SK-N-SH (cell line): Measurements from ENCODE around the gene CLEC11A. TPM values are rescaled to one million over a fixed set of nuclear protein-coding genes. Genes with fewer than 3 reads are reported as not detected.
A peak's percentile ranks its signal among the peaks of the same experiment; 100 is the strongest.

Experiments
- CTCF ChIA-PET: fragments of 300-600, 350-600 bp; formaldehyde crosslinking; extraction: SDS; loops from one replicate; lab custom pipeline; 2021; lab: Yijun Ruan, JAX
- POLR2A ChIA-PET: fragments of 350-600 bp; sonication (Branson Sonifier 250); formaldehyde crosslinking; extraction: SDS; loops from one replicate; lab custom pipeline; 2020; ENCODE audit warnings: antibody characterized with exemption, inconsistent platforms; lab: Yijun Ruan, JAX
- DNase-seq: peaks from one replicate; pipeline ENCODE4 v3.0.0; 2012
- H2AFZ ChIP-seq: fragments of 200-600 bp; sonication (generic); 2 replicates; pipeline ENCODE4 v1.8.1; 2016; ENCODE audit warnings: antibody characterized with exemption, mild to moderate bottlenecking, low read depth
- H3F3A ChIP-seq: fragments of 200-600 bp; sonication (generic); replicated peaks from 2 replicates; pipeline ENCODE3; 2016; ENCODE audit warnings: antibody characterized with exemption, mild to moderate bottlenecking; ENCODE audit not compliant: insufficient read depth
- H3K27ac ChIP-seq, 2 experiments: fragments of 200-500 bp in 1 of 2; fragments of 200-600 bp in 1 of 2; sonication (Bioruptor generic) in 1 of 2; sonication (generic), shearing (Covaris generic) in 1 of 2; 2 replicates each; pipeline versions ENCODE4 v1.5.1 to v1.6.1; 2014 to 2016; ENCODE audit warnings: low read depth in 2 of 2, inconsistent platforms in 1 of 2, low read length in 1 of 2, mild to moderate bottlenecking in 1 of 2, mixed read lengths in 1 of 2
- H3K27me3 ChIP-seq: fragments of 200-600 bp; sonication (generic), shearing (Covaris generic); 2 replicates; pipeline ENCODE4 v1.6.1; 2016; ENCODE audit warnings: mixed run types; ENCODE audit not compliant: insufficient read depth
- H3K36me3 ChIP-seq, 2 experiments: fragments of 200-500 bp in 1 of 2; fragments of 200-600 bp in 1 of 2; sonication (Bioruptor generic) in 1 of 2; sonication (generic) in 1 of 2; replicated peaks in 1 of 2; 2 replicates each; pipeline versions ENCODE3 to v1.5.1; 2014 to 2016; ENCODE audit warnings: low read length in 1 of 2, mild to moderate bottlenecking in 1 of 2; ENCODE audit not compliant: insufficient read depth in 2 of 2, control insufficient read depth in 1 of 2
- H3K4me1 ChIP-seq, 2 experiments: fragments of 200-500 bp in 1 of 2; fragments of 200-600 bp in 1 of 2; sonication (Bioruptor generic) in 1 of 2; sonication (generic), shearing (Covaris generic) in 1 of 2; 2 replicates each; pipeline versions ENCODE4 v1.5.1 to v1.6.1; 2014 to 2016; ENCODE audit warnings: low read depth in 1 of 2, low read length in 1 of 2, mixed run types in 1 of 2; ENCODE audit not compliant: insufficient read depth in 2 of 2, control insufficient read depth in 1 of 2
- H3K4me2 ChIP-seq: fragments of 200-600 bp; sonication (generic), shearing (Covaris generic); 2 replicates; pipeline ENCODE4 v1.6.1; 2017; ENCODE audit warnings: mixed run types
- H3K4me3 ChIP-seq, 2 experiments: fragments of 200-500 bp in 1 of 2; fragments of 200-600 bp in 1 of 2; sonication (Bioruptor generic) in 1 of 2; sonication (generic), shearing (Covaris generic) in 1 of 2; 2 replicates each; pipeline versions ENCODE4 v1.5.1 to v1.8.1; 2014 to 2016; ENCODE audit warnings: low read depth in 2 of 2, inconsistent platforms in 1 of 2, low read length in 1 of 2, mild to moderate bottlenecking in 1 of 2, mixed read lengths in 1 of 2, moderate library complexity in 1 of 2
- H3K79me2 ChIP-seq: fragments of 200-600 bp; sonication (generic); 2 replicates; pipeline ENCODE4 v1.8.1; 2017; ENCODE audit warnings: mild to moderate bottlenecking; ENCODE audit not compliant: insufficient read depth
- H3K9ac ChIP-seq: fragments of 200-600 bp; sonication (generic); 2 replicates; pipeline ENCODE4 v1.6.1; 2017; ENCODE audit warnings: mixed run types
- H3K9me2 ChIP-seq: fragments of 200-600 bp; sonication (generic); 2 replicates; pipeline ENCODE4 v1.6.1; 2017; ENCODE audit warnings: mixed run types
- H3K9me3 ChIP-seq: fragments of 200-600 bp; sonication (generic); 2 replicates; pipeline ENCODE4 v1.6.1; 2017; ENCODE audit warnings: mixed run types, mild to moderate bottlenecking, moderate library complexity
- H4K20me1 ChIP-seq: fragments of 200-600 bp; sonication (generic); 2 replicates; pipeline ENCODE4 v1.6.1; 2017; ENCODE audit warnings: mild to moderate bottlenecking, mixed run types; ENCODE audit not compliant: insufficient read depth
- ELF1 ChIP-seq: IDR thresholded peaks from 2 replicates; pipeline ENCODE4 v1.4.0; 2012
- EZH2phosphoT487 ChIP-seq: fragments of 200-600 bp; sonication (generic); IDR thresholded peaks from 2 replicates; pipeline ENCODE4 v1.6.1; 2017; ENCODE audit warnings: low read depth, mixed run types, mild to moderate bottlenecking, antibody characterized with exemption, moderate library complexity, borderline replicate concordance
- FOXM1 ChIP-seq: IDR thresholded peaks from 2 replicates; pipeline ENCODE4 v1.4.0; 2012; ENCODE audit warnings: low read depth, mild to moderate bottlenecking
- GATA2 ChIP-seq: sonication (generic); formaldehyde crosslinking; IDR thresholded peaks from 2 replicates; pipeline ENCODE4 v1.5.0; 2020; ENCODE audit warnings: mild to moderate bottlenecking, missing genetic modification reagents
- IRF3 ChIP-seq: fragments of 150-350 bp; IDR thresholded peaks from 2 replicates; pipeline ENCODE4 v1.6.1; 2016; ENCODE audit warnings: mild to moderate bottlenecking, low read depth, low read length
- JUND ChIP-seq: IDR thresholded peaks from 2 replicates; pipeline ENCODE4 v1.4.0; 2012
- MAX ChIP-seq: IDR thresholded peaks from 2 replicates; pipeline ENCODE4 v1.4.0; 2012; ENCODE audit warnings: low read depth
- MEF2A ChIP-seq: IDR thresholded peaks from 2 replicates; pipeline ENCODE4 v1.4.0; 2012; ENCODE audit warnings: low read depth, borderline replicate concordance
- MXI1 ChIP-seq: IDR thresholded peaks from 2 replicates; pipeline ENCODE4 v1.6.1; 2012; ENCODE audit warnings: mild to moderate bottlenecking, low read depth, low read length, improper control_type of control experiment
- NFIC ChIP-seq: IDR thresholded peaks from 2 replicates; pipeline ENCODE4 v1.4.0; 2012; ENCODE audit warnings: borderline replicate concordance
- PBX3 ChIP-seq: IDR thresholded peaks from 2 replicates; pipeline ENCODE4; 2012
- POLR2AphosphoS5 ChIP-seq: IDR thresholded peaks from 2 replicates; pipeline ENCODE4 v1.6.1; 2012; ENCODE audit warnings: low read depth, low read length
- RCOR1 ChIP-seq: fragments of 150-350 bp; IDR thresholded peaks from 2 replicates; pipeline ENCODE4 v1.6.1; 2017; ENCODE audit warnings: antibody characterized with exemption, low read length
- SIN3A ChIP-seq: IDR thresholded peaks from 2 replicates; pipeline ENCODE4 v1.6.1; 2012; ENCODE audit warnings: low read depth, mild to moderate bottlenecking, low read length, moderate library complexity, borderline replicate concordance
- SMC3 ChIP-seq: IDR thresholded peaks from 2 replicates; pipeline ENCODE4 v1.6.1; 2012; ENCODE audit warnings: low read depth, low read length, improper control_type of control experiment
- TAF1 ChIP-seq: IDR thresholded peaks from 2 replicates; pipeline ENCODE4 v1.6.1; 2012; ENCODE audit warnings: low read depth, mild to moderate bottlenecking, low read length, moderate library complexity, borderline replicate concordance
- TCF12 ChIP-seq: IDR thresholded peaks from 2 replicates; pipeline ENCODE4 v1.4.0; 2012
- USF2 ChIP-seq: fragments of 150-350 bp; IDR thresholded peaks from 2 replicates; pipeline ENCODE4 v1.6.1; 2017; ENCODE audit warnings: antibody characterized with exemption, low read length, low read depth, borderline replicate concordance
- ZBTB33 ChIP-seq: IDR thresholded peaks from 2 replicates; pipeline ENCODE4 v1.4.0; 2012; ENCODE audit warnings: low read depth, borderline replicate concordance
- WGBS: methylation state at CpG from one replicate; pipeline ENCODE4 v1.1.6; 2017; ENCODE audit warnings: low lambda C conversion rate; 5-methylcytosine and 5-hydroxymethylcytosine counted together
- polyA plus RNA-seq, 3 experiments: library from polyadenylated mRNA; depleted of rRNA; stranded (reverse); fragments of >200 nt; gene quantifications; 2 replicates each; pipeline ENCODE4 v1.2.3, GENCODE V29; 2012

CLEC11A gene
- polyA plus RNA-seq, 1 of the 3 experiments (the other 2 are of a cell fraction): 4.4 TPM

GRCh38 chr19:50718255-50719118 is 4.7 kb upstream of the CLEC11A start:
- Histone ChIP-seq H3K27ac (no peak overlapping the region), H3K9me3 (no peaks in the 10 kb centered on the region), H3K4me3 (peak overlapping the region; percentile 47 to 53), H2AFZ (no peak overlapping the region), H3K9me2 (no peaks in the 10 kb centered on the region), H3K4me1 (peaks cover 0 to 4% of the 10 kb centered on the region in 2 experiments; a peak in 1 of 4 replicates), H3K79me2 (no peaks in the 10 kb centered on the region), H3F3A (no peaks in the 10 kb centered on the region), H4K20me1 (no peaks in the 10 kb centered on the region), H3K4me2 (peak overlapping the region; percentile 91), H3K9ac (no peak overlapping the region), H3K27me3 (no peaks in the 10 kb centered on the region), H3K36me3 (no peaks in the 10 kb centered on the region)
- DNase-seq: peak; percentile 85
- ChIA-PET CTCF (interaction anchor here (0.9 to 1.0 kb wide), 3 partner anchors 13 to 65 kb away, joined by 3 to 5 read pairs (median 3); no protein-coding TSS in a partner anchor), POLR2A (no interaction called here)
- TF ChIP-seq FOXM1: no peak
- TF ChIP-seq RCOR1: no peak
- TF ChIP-seq ELF1: no peak
- TF ChIP-seq MAX: no peak
- no peak for TF ChIP-seq TCF12
- no peak for TF ChIP-seq ZBTB33
- TF ChIP-seq PBX3: no peak
- no peak for TF ChIP-seq MEF2A
- no peak for TF ChIP-seq TAF1
- 2% methylated on average over 48 of the region's 74 CpGs for WGBS

- 4% methylated on average over 9 of the region's 30 CpGs for WGBS
- Histone ChIP-seq H3K27ac (no peak overlapping the region; a peak in 1 of 4 replicates), H3K9me2 (no peaks in the 10 kb centered on the region), H3K9me3 (no peaks in the 10 kb centered on the region), H3K27me3 (no peaks in the 10 kb centered on the region), H2AFZ (no peak overlapping the region), H3K4me3 (peak overlapping the region; percentile 47 to 53; a peak in 2 of 4 replicates), H3K9ac (no peak overlapping the region), H4K20me1 (no peaks in the 10 kb centered on the region), H3K79me2 (no peaks in the 10 kb centered on the region), H3K4me2 (peak overlapping the region; percentile 91), H3K36me3 (no peaks in the 10 kb centered on the region), H3K4me1 (peaks cover 0 to 9% of the 10 kb centered on the region in 2 experiments; a peak in 1 of 4 replicates), H3F3A (no peaks in the 10 kb centered on the region)
- POLR2A ChIA-PET: no interaction called here
- DNase-seq: no peak
- CTCF ChIA-PET: interaction anchor here (0.9 to 1.0 kb wide), 2 partner anchors 23 to 65 kb away, joined by 3 to 5 read pairs; no protein-coding TSS in a partner anchor
- TF ChIP-seq TCF12 (no peak), USF2 (no peak), NFIC (no peak), SMC3 (no peak), EZH2phosphoT487 (no peak), FOXM1 (no peak), MEF2A (no peak), GATA2 (CRISPR knock-in tag) (no peak), IRF3 (no peak), SIN3A (no peak), MAX (no peak), MXI1 (no peak), JUND (no peak), POLR2AphosphoS5 (no peak), TAF1 (no peak)
Observed at GRCh38 chr19:50719119-50719435, 4.1 kb upstream of the CLEC11A start.
